Upper lobe of left lung (tissue), 4 donors: ENCODE data around the gene LRP5.

Experiments used
- CTCF ChIP-seq, 6 experiments: fragments of 450-650 bp in 4 of 6; fragments of 200-600 bp in 2 of 6; sonication (generic) in 2 of 6; IDR thresholded peaks; one replicate each; pipeline ENCODE4 v1.5.1; 2016 to 2019; ENCODE audit warnings: antibody characterized with exemption in 6 of 6
- EP300 ChIP-seq, 4 donors: sonication (generic); formaldehyde crosslinking; IDR thresholded peaks; one replicate each; pipeline ENCODE4 v1.5.1; 2017; ENCODE audit warnings: antibody characterized with exemption in 4 of 4, control low read depth in 2 of 4
- POLR2A ChIP-seq, 4 donors: fragments of 450-650 bp; IDR thresholded peaks; one replicate each; pipeline ENCODE4 v1.5.1; 2016 to 2017; ENCODE audit warnings: antibody characterized with exemption in 4 of 4, mild to moderate bottlenecking in 2 of 4

- no peak for TF ChIP-seq CTCF (IDR thresholded peaks at IDR 0.05)
- no peak for TF ChIP-seq EP300 (IDR thresholded peaks at IDR 0.05)
- no peak for TF ChIP-seq POLR2A (IDR thresholded peaks at IDR 0.05)
Observed at GRCh38 chr11:68468217-68468828, 155.9 kb downstream of the LRP5 start.
